Bronchial smooth muscle cell (primary cell): ENCODE results near the gene MYBPC2. TPM values are rescaled to one million over a fixed set of nuclear protein-coding genes. Genes with fewer than 3 reads are reported as not detected.

Experiments
- total RNA-seq: library from RNA; depleted of rRNA; stranded (reverse); fragments of >200 nt; gene quantifications from 2 replicates; pipeline ENCODE4 v1.2.1, GENCODE V29; 2014

Gene MYBPC2
- total RNA-seq: under 0.01 TPM in 2 replicates

DNA sequence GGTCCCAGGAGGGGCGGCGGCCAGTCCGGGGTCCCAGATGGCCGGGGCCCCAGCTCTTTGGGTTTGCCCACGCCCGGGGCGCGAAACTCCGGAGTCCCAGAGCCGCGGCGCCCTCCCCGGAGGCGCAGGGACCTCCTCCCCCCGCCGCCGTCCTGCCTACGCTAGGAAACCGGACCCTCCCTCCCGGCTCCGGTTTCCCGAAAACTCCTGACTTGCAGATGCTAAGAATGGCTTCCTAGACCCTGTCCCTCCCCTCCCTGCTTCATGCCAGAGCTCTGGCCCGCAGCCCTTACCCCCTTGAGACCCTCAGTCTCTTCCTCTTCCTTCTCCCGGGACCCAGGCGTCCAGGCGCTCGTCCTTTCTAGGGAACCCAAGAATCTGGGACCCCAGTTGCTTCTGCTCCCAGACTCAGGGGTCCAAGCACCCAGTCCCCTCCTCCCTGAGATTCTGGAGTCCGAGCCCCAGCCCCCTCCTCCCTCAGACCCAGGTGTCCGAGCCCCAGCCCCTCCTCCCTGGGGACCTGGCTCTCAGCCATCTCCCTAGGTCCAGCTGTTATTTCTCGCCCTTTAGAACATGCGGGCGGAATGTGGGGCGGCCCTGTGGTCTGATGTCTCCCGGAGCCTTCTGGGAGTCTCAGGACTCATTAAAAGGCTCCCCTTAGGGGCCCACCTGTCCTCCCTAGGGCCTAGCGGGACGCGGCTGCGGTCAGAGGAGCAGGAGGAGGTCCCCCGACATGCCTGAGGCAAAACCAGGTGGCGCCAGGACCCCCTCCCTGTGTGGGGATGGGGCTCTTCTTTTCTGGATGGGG, at the start of gene MYBPC2:
Gene MYBPC2 (plus strand): TSS at position 672 of the 808 bp plus-strand sequence. CDS start 62 bp downstream, at position 734.

GRCh38 chr19:50383852-50384684, 48.6 kb upstream of the MYBPC2 start, which contains the start of gene POLD1:
Gene POLD1 (plus strand): TSS chr19:50384347. CDS start chr19:50398852, 14,505 bp downstream.

DNA sequence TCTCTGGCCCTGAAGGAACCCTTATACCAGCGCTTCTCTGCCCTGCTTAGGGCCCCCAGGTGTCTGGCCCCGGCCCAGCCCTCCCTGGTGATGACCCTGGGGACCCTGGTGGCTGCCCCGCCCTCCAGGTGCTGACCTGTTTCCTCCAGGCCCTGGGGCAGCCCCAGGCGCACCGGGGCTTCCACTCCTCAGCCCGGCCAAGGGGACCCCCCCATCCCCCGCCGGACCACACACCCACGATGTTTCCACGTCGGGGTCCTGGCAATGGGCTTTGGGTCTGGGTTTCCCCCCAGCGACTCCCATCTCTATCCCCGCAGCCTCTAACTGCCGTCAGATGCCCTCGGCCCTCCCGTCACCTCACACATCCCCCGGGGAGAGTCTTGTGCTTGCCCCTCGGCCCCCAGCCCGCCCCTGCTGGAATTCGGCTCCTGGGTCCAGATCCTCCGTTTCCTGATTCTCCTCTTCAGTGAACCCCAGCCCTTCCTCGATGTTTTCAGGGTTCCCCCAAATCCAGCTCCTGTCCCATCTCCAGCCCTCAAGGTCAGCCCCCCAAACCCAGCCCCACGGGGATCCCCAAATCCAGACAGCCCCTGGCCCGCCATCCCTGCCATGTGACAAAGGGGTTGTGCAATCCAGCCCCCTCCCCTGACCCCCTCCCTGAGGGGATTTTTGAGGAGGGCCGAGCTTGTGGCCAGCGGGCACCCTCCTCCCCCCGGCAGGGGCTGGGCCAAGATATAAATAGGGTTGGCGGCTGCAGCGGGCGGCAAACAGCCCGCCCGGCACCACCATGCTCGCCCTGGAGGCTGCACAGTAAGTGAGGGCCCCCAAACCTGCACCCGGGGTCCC, 14.3 kb upstream of the MYBPC2 start, which contains the start of gene SPIB:
Gene SPIB (plus strand): TSS at position 763 of the 846 bp plus-strand sequence. CDS start 25 bp downstream, at position 788.

GRCh38 chr19:50476224-50476906, 43.7 kb downstream of the MYBPC2 start, which contains the start of the genes EMC10 and GARIN5A:
Gene EMC10 (plus strand): TSS chr19:50476507. CDS start chr19:50476545, 38 bp downstream.
Gene GARIN5A (minus strand): TSS chr19:50476848. CDS start chr19:50476388, 460 bp downstream.

GRCh38 chr19:50511069-50511822, 78.6 kb downstream of the MYBPC2 start, which contains the start of gene JOSD2:
Gene JOSD2 (minus strand): TSS chr19:50511191. CDS start chr19:50510431, 760 bp downstream.

DNA sequence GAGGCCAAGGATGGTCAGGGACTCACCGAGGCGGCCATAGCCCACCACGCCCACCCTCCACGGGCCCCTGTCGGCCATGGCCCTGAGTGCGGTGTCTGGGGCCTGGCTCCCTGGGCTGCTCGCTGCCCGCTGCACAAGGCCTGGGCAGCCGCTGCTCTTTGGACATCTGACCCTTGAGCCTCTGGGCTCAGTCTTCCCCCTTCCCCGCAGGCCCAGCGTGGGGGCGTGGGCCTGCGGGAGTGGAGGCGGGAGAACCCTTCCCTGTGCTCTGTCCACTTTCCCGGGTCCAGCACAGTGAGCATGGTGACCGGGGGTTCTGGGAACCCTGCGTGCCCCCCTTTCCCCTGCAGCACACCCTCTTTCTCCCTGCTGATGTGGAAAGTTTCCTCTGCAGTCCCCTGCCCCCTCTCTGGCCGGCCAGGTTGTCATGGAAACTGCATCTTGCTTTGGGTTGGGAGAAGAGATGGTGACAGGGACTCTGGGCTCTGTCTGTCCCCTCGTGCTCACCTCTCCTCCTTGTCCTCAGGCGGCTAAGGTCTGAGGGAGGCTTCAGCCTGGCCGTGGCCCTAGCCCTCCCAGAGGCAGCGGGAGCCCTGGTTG, 81.2 kb downstream of the MYBPC2 start, which contains the start of gene ASPDH:
Gene ASPDH (minus strand): TSS at position 168 of the 600 bp plus-strand sequence. CDS start 90 bp downstream, at position 78.

Other genes with a start within 250 kb of the MYBPC2 start
- gene MYH14, start 229.3 kb upstream of the MYBPC2 start, total RNA-seq: under 0.01 and 0.09 TPM in 2 replicates
- gene KCNC3, start 103.5 kb upstream of the MYBPC2 start, total RNA-seq: not detected in 2 replicates
- 0.09 and 0.16 TPM in 2 replicates for gene NAPSA, start 67.3 kb upstream of the MYBPC2 start, total RNA-seq
- gene NR1H2, start 56.4 kb upstream of the MYBPC2 start, total RNA-seq: 53.0 and 74.5 TPM in 2 replicates
- gene POLD1, start 48.5 kb upstream of the MYBPC2 start, total RNA-seq: 16.9 and 19.7 TPM in 2 replicates
- not detected in 2 replicates for gene SPIB, start 14.0 kb upstream of the MYBPC2 start, total RNA-seq
- 32.5 and 38.9 TPM in 2 replicates for gene EMC10, start 43.6 kb downstream of the MYBPC2 start, total RNA-seq
- 0.26 and 0.47 TPM in 2 replicates for gene GARIN5A, start 44.0 kb downstream of the MYBPC2 start, total RNA-seq
- 49.2 and 52.6 TPM in 2 replicates for gene JOSD2, start 78.3 kb downstream of the MYBPC2 start, total RNA-seq
- gene ASPDH, start 81.0 kb downstream of the MYBPC2 start, total RNA-seq: not detected in 2 replicates
- under 0.01 and 0.94 TPM in 2 replicates for gene LRRC4B, start 135.5 kb downstream of the MYBPC2 start, total RNA-seq
- not detected in 2 replicates for gene SYT3, start 207.0 kb downstream of the MYBPC2 start, total RNA-seq
- gene C19orf81, start 216.6 kb downstream of the MYBPC2 start, total RNA-seq: not detected in 2 replicates